Body of pancreas (tissue), 4 donors: ENCODE results near the gene OTUD7B.

Source experiments
- POLR2A ChIP-seq, 3 donors: fragments of 450-650 bp; IDR thresholded peaks; one replicate each; pipeline ENCODE4 v1.6.1; 2016; ENCODE audit warnings: antibody characterized with exemption in 3 of 3, mild to moderate bottlenecking in 2 of 3
- TF ChIP-seq, protein P1 (sequence below), 7 experiments: fragments of 450-650 bp in 4 of 7; fragments of 200-600 bp in 3 of 7; sonication (generic) in 3 of 7; IDR thresholded peaks; one replicate each; pipeline ENCODE4 v1.5.1; 2016 to 2019; ENCODE audit warnings: antibody characterized with exemption in 7 of 7

DNA sequence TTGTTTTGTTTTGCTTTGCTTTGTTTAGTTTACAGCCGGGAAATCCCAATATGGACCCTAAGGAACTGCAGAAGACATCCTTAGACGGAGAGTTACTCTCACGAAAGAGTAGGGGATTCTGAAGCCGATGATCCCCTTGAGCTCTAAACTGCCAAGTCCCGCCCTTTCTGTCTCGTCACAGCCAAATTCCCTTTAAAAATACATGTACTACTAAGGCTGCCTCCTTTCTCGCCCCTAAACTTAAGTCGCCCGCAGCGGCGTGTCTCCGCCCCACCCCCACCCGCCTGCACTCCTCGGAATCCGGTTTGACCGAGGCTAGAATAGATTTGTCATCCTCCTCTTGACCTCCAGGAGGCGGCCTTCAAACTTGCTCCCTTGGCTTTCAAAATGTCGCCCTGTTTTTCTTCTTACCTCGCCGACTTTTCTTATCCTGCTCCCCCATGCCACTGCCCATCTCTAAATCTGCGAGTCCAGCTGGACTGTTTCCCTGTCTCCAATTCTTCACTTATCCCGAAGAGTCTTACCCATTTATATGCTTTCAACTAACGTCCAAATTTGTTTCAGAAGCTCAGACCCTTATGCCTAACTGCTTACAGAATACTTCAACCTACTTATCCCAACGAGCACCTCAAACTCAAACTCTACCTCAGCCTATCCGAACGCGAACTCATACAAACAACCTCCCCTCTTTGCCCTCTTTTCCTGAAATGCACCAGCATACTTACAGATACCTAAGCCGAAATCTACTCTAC is 122.1 kb downstream of the OTUD7B start:
- TF ChIP-seq, protein P1, sequence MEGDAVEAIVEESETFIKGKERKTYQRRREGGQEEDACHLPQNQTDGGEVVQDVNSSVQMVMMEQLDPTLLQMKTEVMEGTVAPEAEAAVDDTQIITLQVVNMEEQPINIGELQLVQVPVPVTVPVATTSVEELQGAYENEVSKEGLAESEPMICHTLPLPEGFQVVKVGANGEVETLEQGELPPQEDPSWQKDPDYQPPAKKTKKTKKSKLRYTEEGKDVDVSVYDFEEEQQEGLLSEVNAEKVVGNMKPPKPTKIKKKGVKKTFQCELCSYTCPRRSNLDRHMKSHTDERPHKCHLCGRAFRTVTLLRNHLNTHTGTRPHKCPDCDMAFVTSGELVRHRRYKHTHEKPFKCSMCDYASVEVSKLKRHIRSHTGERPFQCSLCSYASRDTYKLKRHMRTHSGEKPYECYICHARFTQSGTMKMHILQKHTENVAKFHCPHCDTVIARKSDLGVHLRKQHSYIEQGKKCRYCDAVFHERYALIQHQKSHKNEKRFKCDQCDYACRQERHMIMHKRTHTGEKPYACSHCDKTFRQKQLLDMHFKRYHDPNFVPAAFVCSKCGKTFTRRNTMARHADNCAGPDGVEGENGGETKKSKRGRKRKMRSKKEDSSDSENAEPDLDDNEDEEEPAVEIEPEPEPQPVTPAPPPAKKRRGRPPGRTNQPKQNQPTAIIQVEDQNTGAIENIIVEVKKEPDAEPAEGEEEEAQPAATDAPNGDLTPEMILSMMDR (IDR thresholded peaks at IDR 0.05), result peak in 6 of 7 experiments; percentile 30 to 77 (median 58)
- TF ChIP-seq POLR2A (IDR thresholded peaks at IDR 0.05), result peak in 1 of 3 donors; percentile 74
